ENCODE data around the gene COL23A1. TPM values are rescaled to one million over a fixed set of nuclear protein-coding genes. Genes with fewer than 3 reads are reported as not detected.

Gene COL23A1
- total and polyA plus RNA-seq, 2 donors, result 0.87 to 0.90 TPM

DNA sequence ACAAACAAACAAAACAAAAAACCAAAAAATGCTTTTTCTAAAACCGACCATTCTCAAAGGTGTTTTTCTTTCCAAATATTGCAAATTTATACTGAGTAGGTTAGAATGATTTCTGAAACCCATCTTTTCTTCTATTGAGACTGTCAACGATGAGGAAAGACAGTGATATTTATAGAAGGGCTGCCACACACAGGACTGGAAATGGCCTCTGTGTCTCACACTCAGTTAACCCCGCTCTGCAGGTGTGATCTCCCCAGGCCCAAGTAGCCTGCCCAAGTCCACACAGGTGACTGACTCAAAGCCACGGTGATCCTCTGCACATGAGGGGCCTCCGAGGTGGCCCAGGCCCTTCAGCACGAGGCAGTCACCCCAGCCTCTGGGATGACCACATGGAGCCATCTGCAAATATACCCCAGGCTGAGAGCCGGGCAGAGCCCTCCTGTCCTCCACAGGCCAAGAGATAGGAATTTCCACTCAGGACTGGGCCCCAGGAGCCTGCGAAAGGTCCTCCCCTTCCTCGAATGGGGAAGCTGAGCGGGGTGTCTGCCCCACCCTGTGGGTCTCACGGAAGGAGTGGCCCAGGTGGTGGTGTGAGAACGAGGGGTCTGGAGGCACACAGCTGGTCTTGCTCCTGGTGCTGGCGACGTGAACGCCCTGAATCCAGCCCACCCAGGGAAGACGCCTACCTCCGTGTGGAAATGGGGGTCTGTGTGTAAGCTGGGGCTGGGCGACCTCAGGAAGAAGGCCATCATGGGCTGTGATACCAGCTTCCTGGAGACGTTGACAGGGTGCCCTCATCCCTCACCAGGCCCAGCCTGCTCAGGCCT lies 304.6 kb downstream of the COL23A1 start:
- no peaks in the 10 kb centered on the region for H3K4me1 ChIP-seq (ENCODE audit: insufficient read depth)
- no peak overlapping the region for H3K27ac ChIP-seq (ENCODE audit: low read depth)
- 89% methylated on average over 19 of the region's 19 CpGs for WGBS
- no peak for DNase-seq (ENCODE audit: extremely low spot score)
- no peak overlapping the region for H3K4me3 ChIP-seq (ENCODE audit: low read depth, low read length)
- H3K36me3 ChIP-seq (ENCODE audit: insufficient read depth), result no peaks in the 10 kb centered on the region

DNA sequence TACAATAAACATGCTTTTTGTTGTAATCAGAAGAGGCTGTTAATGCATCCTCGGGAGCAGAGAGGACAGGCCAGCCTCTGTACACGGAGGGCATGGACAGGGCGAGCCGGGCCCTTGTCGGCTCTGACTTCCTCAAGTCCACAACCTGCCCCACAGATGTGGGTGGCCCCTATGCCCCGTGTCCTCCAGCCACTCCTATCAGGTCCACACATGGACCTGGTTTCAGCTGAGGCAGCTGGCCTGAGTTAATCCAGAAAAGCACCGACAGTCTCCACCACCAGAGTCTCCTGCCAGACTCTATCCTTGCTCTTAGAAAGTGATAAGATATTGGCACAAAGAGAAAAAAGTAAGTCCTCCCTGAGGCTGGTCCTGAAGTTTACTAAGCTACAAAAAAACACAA lies 305.2 kb downstream of the COL23A1 start:
- 70% methylated on average over 7 of the region's 7 CpGs for WGBS
- Histone ChIP-seq H3K27ac (ENCODE audit: low read depth) (no peak overlapping the region), H3K36me3 (ENCODE audit: insufficient read depth) (no peaks in the 10 kb centered on the region), H3K4me3 (ENCODE audit: low read depth, low read length) (no peak overlapping the region), H3K4me1 (ENCODE audit: insufficient read depth) (no peaks in the 10 kb centered on the region)
- no peak for DNase-seq (ENCODE audit: extremely low spot score)

GRCh38 chr5:178284093-178284675 lies 306.0 kb downstream of the COL23A1 start:
- H3K36me3 ChIP-seq (ENCODE audit: insufficient read depth), result no peaks in the 10 kb centered on the region
- no peak overlapping the region for H3K4me3 ChIP-seq (ENCODE audit: low read depth, low read length)
- no peak overlapping the region for H3K27ac ChIP-seq (ENCODE audit: low read depth)
- 49% methylated on average over 3 of the region's 3 CpGs for WGBS
- no peak for DNase-seq (ENCODE audit: extremely low spot score)
- H3K4me1 ChIP-seq (ENCODE audit: insufficient read depth), result no peaks in the 10 kb centered on the region

DNA sequence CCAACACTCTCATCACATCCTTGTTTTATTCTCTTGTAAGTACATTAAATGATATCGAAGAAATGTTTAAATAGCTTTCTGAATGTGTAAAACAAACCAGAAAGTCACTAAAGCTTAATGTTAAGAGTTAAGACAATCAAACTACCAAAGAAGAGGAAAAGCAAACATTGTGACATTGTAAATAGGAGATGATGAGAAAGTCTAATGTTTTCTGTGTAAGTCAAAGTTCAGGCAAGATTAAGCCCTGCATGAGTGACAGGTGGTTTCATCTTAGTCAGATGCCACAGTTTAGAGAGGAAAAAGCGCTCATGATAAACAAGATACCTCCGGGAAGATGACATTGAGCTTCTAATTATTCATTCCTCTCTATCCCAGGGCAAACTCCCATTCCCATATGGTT lies 306.7 kb downstream of the COL23A1 start:
- no peaks in the 10 kb centered on the region for H3K36me3 ChIP-seq (ENCODE audit: insufficient read depth)
- WGBS, result 89% methylated on average over 3 of the region's 3 CpGs
- H3K4me1 ChIP-seq (ENCODE audit: insufficient read depth), result no peaks in the 10 kb centered on the region
- no peak for DNase-seq (ENCODE audit: extremely low spot score)
- no peak overlapping the region for H3K4me3 ChIP-seq (ENCODE audit: low read depth, low read length)
- H3K27ac ChIP-seq (ENCODE audit: low read depth), result no peak overlapping the region

- H3K4me3 ChIP-seq (ENCODE audit: low read depth, low read length), result no peak overlapping the region
- H3K27ac ChIP-seq (ENCODE audit: low read depth), result no peak overlapping the region
- H3K36me3 ChIP-seq (ENCODE audit: insufficient read depth), result no peaks in the 10 kb centered on the region
- no peaks in the 10 kb centered on the region for H3K4me1 ChIP-seq (ENCODE audit: insufficient read depth)
- no peak for DNase-seq (ENCODE audit: extremely low spot score)
- WGBS, result 83% methylated on average over 4 of the region's 4 CpGs
Measured at GRCh38 chr5:178282391-178282790, 307.8 kb downstream of the COL23A1 start.

- Histone ChIP-seq H3K27ac (ENCODE audit: low read depth) (no peak overlapping the region), H3K4me3 (ENCODE audit: low read depth, low read length) (no peak overlapping the region), H3K4me1 (ENCODE audit: insufficient read depth) (no peaks in the 10 kb centered on the region), H3K36me3 (ENCODE audit: insufficient read depth) (no peaks in the 10 kb centered on the region)
- WGBS, result 84% methylated on average over 19 of the region's 19 CpGs
- DNase-seq (ENCODE audit: extremely low spot score), result no peak
Measured at GRCh38 chr5:178281331-178281730, 308.9 kb downstream of the COL23A1 start.

GRCh38 chr5:178280631-178281030 lies 309.6 kb downstream of the COL23A1 start:
- H3K27ac ChIP-seq (ENCODE audit: low read depth), result no peak overlapping the region
- DNase-seq (ENCODE audit: extremely low spot score), result no peak
- no peak overlapping the region for H3K4me3 ChIP-seq (ENCODE audit: low read depth, low read length)
- H3K36me3 ChIP-seq (ENCODE audit: insufficient read depth), result no peaks in the 10 kb centered on the region
- H3K4me1 ChIP-seq (ENCODE audit: insufficient read depth), result no peaks in the 10 kb centered on the region
- 90% methylated on average over 9 of the region's 9 CpGs for WGBS

DNA sequence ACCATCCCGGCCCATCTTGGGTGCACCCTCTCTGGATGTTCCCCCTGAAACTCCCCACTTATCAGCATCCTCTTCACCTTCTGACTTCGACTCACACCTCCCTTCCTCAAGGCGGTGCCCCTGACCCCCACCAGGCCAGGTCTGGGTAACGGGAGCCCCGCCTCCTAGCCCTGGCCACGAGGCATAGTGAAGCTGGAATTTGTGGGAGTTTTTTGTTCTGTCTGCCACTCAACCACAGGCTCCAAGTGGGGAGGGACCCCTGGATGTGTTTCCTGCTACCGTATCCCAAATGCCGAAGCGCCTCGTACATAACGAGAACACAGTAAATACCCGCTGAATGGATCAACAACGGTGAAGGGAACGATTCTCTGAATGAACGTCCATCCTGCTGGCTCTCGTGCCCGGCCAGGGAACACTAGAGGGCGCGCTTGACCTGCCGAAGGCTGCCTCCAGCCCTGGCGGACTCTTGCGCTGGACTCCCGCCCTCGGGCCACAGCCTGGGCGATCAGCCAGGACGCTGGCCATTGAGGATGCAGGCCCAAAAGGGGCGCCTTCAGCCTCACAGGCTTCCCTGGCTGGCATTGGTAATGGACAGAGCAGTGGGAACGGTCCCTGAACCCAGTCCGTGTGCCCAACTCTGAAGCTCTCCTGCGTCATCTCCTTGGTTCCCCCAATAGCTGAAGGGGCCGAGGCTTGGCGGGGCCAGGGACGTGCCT lies 310.3 kb downstream of the COL23A1 start:
- WGBS, result 20% methylated on average over 33 of the region's 33 CpGs
- Histone ChIP-seq H3K4me1 (ENCODE audit: insufficient read depth) (no peaks in the 10 kb centered on the region), H3K27ac (ENCODE audit: low read depth) (no peak overlapping the region), H3K36me3 (ENCODE audit: insufficient read depth) (no peaks in the 10 kb centered on the region), H3K4me3 (ENCODE audit: low read depth, low read length) (no peak overlapping the region)
- peak; percentile 28 for DNase-seq (ENCODE audit: extremely low spot score)

DNA sequence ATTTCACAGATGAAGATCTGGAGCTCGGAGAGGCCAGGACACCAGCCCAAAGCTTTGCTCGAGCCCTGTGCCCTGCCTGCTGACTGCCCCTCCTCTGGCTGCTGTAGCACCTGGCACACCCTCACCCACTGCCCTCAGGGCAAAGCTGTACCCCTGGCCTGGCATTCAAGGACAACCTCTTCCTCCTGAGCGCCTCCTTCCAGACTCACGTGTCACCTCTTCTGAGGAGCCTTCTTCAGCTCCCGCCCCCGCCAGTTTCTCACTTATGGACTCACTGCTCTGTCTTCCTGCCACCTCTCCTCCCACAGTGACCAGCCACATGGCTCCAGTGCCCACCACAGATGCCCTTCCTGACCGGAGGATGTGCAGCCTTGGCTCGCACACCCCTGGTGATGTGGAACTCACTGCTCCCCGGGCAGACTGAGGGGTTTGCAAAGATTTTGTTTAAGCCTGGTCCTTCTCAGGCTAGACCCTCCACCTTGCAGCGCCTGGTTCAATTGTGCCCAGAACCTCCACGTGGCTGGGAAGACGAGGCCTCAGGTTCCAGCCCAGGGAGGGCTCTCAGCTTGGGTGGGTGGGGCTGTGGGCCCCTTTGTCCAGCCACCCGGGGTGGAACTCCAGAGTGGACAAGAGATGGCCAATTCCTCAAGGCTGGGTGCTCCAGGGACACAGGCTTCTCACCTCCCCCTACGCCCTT lies 311.0 kb downstream of the COL23A1 start:
- no peaks in the 10 kb centered on the region for H3K4me1 ChIP-seq (ENCODE audit: insufficient read depth)
- no peak overlapping the region for H3K4me3 ChIP-seq (ENCODE audit: low read depth, low read length)
- no peaks in the 10 kb centered on the region for H3K36me3 ChIP-seq (ENCODE audit: insufficient read depth)
- WGBS, result 81% methylated on average over 14 of the region's 14 CpGs
- DNase-seq (ENCODE audit: extremely low spot score), result no peak
- H3K27ac ChIP-seq (ENCODE audit: low read depth), result no peak overlapping the region

DNA sequence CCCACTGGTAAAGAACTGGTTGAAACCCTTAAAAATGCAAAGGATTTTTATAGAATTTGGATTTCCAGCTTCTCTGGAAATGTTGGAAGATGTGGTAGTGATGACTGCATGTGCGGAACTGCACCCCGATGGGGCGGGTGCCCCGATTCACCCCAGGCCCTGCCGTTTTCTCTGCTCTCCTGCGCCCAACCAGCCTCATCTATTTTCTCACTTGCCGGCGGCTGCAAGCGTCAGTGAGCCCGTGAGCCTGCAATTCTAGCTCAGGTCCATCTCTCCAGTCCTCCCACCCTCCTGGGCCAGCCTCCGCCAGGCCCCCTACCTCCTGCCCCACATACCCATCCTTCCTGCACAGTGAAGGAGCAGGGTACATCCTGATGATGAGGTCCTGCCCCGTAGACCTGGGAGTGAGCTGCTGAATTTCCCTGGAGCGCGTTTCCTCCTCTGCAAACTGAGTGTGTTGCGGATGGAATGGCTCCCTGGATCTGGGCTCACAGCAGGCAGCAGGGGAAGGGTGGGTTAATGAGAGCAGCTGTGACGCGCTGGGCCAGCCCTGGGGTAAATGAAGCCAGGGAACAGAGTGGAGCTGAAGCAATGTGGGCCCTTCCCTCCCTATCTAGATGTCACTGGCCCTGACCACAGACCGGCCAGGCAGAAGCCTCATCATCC lies 311.7 kb downstream of the COL23A1 start:
- H3K36me3 ChIP-seq (ENCODE audit: insufficient read depth), result no peaks in the 10 kb centered on the region
- no peak for DNase-seq (ENCODE audit: extremely low spot score)
- H3K4me1 ChIP-seq (ENCODE audit: insufficient read depth), result no peaks in the 10 kb centered on the region
- no peak overlapping the region for H3K4me3 ChIP-seq (ENCODE audit: low read depth, low read length)
- 78% methylated on average over 18 of the region's 18 CpGs for WGBS
- H3K27ac ChIP-seq (ENCODE audit: low read depth), result no peak overlapping the region

GRCh38 chr5:178277866-178278265 lies 312.3 kb downstream of the COL23A1 start:
- no peak for DNase-seq (ENCODE audit: extremely low spot score)

DNA sequence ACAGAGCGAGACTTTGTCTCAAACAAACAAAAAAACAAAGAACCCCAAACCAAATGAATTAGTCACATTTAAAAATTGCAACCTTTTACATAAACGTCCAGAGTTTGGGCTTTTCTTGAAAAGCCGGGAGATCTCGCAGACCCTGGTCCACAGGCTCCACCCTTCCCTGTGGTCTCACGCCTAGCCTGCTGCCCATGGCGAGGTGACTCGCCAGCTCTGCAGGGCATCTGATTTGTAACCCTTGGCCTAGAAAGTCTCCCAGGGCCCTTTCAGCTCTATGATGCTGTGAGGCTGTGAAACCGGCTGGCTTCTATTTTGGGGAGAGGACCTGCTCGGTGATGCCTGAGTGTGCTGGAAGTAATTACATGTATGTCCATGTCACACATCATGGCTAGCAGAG lies 312.8 kb downstream of the COL23A1 start:
- no peaks in the 10 kb centered on the region for H3K4me1 ChIP-seq (ENCODE audit: insufficient read depth)
- H3K4me3 ChIP-seq (ENCODE audit: low read depth, low read length), result no peak overlapping the region
- DNase-seq (ENCODE audit: extremely low spot score), result no peak
- WGBS, result 86% methylated on average over 9 of the region's 9 CpGs
- no peaks in the 10 kb centered on the region for H3K36me3 ChIP-seq (ENCODE audit: insufficient read depth)
- H3K27ac ChIP-seq (ENCODE audit: low read depth), result no peak overlapping the region

More at GRCh38 chr5:178277866-178278265, 312.3 kb downstream of the COL23A1 start:
- no peaks in the 10 kb centered on the region for H3K4me1 ChIP-seq (ENCODE audit: insufficient read depth)
- no peak overlapping the region for H3K4me3 ChIP-seq (ENCODE audit: low read depth, low read length)
- no peak overlapping the region for H3K27ac ChIP-seq (ENCODE audit: low read depth)
- H3K36me3 ChIP-seq (ENCODE audit: insufficient read depth), result no peaks in the 10 kb centered on the region
- 71% methylated on average over 12 of the region's 12 CpGs for WGBS
